Brain pericyte (primary cell): Measurements from ENCODE around the gene IKZF2.

Experiments used
- DNase-seq: peaks from one replicate; pipeline ENCODE4 v3.0.0-alpha.2; 2012; ENCODE audit warnings: low read depth, low spot score

IKZF2 gene

GRCh38 chr2:212959471-212960117 is 191.8 kb downstream of the IKZF2 start:
- DNase-seq, result no peak

- DNase-seq, result no peak
Observed at GRCh38 chr2:212958757-212959295, 192.6 kb downstream of the IKZF2 start.

GRCh38 chr2:212958133-212958532 is 193.3 kb downstream of the IKZF2 start:
- no peak for DNase-seq

GRCh38 chr2:212957624-212958023 is 193.8 kb downstream of the IKZF2 start:
- DNase-seq, result no peak

- no peak for DNase-seq
Observed at GRCh38 chr2:212956665-212957607, 194.5 kb downstream of the IKZF2 start.

GRCh38 chr2:212953170-212953920 is 198.1 kb downstream of the IKZF2 start:
- no peak for DNase-seq

GRCh38 chr2:212949786-212950185 is 201.6 kb downstream of the IKZF2 start:
- DNase-seq, result no peak
